Measurements from ENCODE around the gene THAP7.

The THAP7 gene

DNA sequence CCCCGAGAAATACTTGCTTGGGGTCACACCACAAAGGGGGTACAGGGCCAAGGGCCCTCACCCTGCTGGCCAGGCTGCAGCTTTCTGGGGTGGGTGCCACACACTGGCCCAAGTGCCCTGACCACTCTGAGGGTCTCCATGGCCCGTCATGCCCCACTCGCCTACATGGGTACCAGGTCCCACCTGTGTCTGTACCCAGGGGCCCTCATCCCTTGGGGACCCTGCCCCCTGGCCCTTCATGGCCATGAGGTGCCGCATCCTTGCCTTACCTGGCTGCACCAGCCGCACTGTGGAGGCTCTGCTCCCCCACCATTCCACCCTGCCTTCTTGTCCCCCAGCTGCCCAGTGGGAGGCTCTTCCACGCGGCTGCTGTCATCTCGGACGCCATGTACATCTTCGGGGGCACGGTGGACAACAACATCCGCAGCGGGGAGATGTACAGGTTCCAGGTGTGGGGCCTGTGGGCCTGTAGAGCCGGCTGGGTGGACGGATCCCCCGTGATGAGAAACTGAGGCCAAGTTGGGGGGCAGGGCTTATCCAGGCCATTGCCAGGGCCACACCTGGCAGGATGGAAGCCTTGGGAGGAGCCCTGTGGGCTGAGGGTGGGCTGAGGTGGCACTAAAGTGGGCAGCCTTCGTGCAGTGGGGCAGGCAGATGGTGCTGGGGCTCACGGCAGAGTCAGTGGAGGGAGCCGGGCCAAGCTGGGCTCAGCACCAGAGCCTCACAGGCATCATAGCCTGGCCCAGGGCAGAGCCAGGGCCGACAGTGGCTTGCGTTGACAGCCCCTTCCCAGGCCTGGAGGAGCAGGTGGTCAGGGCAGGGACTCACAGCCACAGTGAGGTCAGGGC is 9.2 kb downstream of the THAP7 start:
- DNase-seq = no peak

DNA sequence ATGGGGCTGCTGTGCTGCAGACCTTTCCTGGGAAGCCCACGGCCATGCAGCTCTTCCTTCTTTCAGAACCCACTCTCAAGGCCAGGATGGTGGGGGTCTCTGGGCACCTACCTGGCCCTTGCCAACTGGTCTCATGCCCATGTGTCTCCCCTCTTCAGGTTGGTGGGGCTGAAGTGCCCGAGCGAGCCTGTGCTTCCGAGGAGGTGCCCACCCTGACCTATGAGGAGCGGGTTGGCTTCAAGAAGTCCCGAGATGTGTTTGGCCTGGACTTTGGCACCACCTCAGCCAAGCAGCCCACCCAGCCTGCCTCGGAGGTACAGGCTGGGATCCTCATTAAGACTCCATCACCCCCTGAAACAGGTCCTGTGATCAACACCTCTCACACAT is 9.9 kb downstream of the THAP7 start:
- DNase-seq = no peak

DNA sequence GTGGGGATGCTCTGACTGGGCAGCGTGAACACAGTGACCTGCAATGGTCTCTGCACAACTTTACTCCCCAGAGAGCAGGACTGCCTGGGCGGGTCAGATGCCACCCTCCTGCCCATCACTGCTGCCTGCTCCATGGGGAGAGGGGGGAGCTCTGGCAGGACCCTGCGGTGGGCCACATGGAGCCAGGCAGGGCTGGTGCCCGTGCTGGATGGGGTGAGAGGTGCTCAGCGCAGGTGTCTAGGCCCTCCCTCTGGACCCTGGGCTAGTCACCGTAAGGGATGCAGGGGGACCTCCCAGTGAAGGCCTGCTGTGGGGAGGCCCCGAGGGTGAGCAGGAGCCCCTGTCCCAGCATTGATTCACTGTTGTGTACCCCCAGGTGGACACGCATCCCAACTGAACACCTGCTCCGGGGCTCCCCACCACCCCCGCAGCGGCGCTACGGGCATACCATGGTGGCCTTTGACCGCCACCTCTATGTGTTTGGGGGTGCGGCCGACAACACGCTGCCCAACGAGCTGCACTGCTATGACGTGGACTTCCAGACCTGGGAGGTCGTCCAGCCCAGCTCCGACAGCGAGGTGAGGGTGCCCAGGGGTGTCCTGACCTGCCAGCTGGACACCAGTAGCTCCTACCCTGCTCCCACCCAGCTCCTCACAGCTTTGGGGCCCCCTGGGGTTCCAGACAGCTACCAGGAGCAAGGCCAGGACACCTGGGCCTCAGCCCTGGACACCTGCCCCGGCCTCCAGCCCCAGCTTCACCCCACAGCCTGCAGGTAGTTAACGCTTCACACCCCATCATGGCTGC is 10.5 kb downstream of the THAP7 start:
- DNase-seq = no peak

DNA sequence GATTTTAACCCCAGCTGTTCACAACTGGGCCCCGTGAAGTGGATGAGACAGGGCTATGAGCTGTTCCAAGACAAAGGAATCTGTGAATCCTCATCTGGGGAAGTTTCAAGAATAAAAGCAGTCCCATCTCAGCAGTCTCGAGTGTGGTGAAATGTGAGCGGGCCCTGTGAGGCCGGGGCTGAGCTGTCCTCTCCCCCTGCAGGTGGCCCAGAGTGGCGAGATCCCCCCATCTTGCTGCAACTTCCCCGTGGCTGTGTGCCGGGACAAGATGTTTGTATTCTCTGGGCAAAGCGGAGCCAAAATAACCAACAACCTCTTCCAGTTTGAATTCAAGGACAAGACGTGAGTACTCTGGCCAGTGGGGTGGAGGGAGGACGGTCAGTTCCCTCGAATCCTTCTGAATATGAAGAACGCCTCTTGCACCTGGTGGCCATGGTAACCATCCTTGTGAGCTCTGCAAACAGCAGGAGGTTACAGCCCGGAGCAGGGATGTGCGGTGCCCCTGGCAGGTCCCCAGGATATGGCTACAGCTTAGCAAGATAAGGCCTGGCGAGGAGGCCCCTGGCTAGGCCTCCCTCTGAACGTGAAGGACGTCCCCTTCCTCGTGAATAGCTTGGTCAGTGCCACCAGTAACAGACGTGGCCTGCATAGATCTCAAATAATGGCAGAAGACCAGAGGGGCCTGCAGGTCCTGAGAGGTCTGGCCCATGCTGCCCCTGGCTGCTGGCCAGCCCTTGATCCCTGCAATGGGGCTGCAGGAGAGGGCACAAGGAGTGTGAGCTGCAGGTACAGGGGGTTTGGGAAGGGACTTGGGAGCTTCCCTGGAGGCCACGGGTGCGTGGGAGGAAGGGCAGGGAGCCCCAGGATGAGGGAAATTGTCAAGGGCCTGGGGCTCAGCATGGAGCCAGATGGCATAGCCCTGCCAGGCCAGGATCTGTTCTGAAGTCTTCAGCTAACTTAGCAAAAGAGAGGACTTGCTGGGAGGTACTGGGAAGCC is 11.4 kb downstream of the THAP7 start:
- no peak for DNase-seq

DNA sequence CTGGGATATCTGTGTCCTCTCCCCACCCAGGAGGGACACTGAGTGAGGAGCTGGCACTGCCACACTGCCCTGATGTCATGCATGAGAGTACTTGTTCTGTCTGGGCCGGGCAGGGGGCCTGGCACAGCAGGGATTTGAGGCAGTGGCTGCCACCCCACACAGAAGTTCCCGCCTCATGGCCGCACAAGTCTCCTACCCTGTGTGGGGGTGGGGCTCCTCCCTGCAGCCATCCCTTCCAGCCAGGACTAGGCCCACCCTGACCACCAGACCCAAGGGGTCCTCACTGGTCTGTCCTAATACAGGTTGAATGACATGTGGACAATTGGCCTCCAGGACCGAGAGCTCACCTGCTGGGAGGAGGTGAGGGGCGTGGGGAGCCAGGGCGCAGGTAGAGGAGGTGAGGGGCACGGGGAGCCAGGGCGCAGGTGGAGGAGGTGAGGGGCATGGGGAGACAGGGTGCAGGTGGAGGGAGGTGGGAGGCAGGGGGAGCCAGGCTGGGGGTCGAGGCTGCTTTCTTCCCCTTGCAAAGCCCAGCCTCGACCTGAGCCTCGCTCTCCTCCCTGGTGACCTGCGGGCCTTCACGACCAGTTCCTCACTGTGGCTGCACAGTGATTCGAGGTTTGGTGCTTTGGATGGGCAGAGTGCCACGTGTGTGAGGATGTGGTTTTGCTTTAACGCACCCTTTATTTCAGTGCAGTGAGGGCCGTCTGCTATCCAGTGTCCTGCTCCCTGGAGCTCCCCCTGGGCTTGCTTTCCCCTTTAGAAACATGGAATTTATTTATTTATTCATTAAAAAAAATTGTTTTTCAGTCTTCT is 12.4 kb downstream of the THAP7 start:
- DNase-seq = no peak

DNA sequence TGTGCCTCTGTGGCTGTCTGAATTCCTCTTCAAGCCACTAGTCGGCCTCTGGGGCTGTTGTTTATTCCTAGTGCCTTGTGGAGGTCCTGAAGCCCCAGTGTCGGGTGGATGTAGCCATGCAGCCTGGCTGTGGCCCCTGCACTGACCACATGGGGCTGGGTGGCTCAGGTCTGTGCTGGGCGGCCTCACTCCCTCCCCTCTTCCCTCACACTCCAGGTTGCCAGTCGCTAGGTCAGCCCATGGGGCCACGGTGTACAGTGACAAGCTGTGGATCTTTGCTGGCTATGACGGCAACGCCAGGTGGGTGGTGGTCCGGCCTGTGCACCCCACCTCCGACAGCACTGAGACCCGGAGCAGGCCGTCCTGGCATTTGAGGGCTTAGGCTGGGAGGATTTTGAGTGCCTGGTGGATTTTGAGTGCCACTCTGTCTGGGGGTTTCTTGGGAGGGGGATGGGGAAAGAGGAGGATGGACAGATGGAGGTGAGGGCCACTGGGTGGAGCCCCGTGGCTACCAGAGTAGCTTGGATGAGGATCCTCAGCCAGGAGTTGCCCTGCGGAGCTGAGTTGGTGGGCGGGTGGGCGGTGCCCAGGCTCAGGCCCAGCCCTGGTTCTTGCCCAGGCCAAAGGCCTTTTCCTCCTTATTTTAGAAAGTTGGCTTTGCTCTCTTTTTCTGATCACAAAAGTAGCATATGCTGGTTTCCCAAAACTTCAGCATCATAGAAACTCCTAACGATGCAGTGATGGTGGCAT is 13.2 kb downstream of the THAP7 start:
- no peak for DNase-seq

DNA sequence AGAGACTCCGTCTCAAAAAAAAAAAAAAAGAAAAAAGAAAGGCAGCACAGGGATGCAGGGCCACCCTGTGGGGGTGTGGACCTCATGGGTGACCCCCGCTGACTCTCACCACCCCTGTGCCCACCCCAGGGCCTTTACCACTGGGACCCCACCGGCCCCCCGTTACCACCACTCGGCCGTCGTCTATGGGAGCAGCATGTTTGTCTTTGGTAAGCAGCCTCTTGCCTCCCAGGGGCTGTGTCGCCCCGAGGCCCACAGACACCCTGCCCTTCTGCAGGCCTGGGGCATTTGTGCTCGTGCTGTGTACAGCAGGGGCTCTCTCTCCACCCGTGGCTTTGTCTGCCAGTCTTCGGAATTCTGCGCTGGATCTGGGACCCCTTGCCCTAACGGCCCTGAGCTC is 14.5 kb downstream of the THAP7 start:
- DNase-seq = no peak

DNA sequence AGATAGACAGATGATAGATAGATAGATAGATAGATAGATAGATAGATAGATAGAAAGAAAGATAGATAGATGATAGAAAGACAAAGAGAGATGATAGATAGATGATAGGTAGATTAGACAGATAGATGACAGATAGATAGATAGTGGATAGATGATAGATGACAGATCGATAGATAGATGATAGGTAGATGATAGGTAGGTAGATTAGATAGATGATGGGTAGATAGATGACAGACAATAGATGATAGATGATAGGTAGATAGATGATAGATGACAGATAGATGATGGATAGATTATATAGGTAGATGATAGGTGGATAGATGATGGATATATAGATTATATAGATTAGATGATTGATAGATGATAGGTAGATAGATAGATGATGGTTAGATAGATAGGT is 15.6 kb downstream of the THAP7 start:
- no peak for DNase-seq

DNA sequence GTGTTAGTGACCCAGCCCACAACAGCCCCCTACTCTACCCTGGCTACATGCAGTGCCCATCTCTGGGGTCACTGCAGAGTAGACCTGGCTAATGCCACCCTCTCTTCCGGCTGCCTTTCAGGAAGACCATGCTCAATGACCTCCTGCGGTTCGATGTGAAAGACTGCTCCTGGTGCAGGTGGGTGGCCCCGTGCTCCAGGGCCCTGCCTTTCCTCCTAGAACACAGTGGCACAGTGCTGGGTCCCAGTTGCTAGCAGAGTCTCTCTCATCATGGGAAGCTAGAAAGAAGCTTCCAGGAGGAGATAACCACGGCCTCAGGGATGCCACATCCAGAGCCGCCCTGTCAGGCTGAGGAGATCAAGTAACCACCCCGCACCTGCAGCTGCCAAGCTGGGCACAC is 16.2 kb downstream of the THAP7 start:
- DNase-seq = no peak

DNA sequence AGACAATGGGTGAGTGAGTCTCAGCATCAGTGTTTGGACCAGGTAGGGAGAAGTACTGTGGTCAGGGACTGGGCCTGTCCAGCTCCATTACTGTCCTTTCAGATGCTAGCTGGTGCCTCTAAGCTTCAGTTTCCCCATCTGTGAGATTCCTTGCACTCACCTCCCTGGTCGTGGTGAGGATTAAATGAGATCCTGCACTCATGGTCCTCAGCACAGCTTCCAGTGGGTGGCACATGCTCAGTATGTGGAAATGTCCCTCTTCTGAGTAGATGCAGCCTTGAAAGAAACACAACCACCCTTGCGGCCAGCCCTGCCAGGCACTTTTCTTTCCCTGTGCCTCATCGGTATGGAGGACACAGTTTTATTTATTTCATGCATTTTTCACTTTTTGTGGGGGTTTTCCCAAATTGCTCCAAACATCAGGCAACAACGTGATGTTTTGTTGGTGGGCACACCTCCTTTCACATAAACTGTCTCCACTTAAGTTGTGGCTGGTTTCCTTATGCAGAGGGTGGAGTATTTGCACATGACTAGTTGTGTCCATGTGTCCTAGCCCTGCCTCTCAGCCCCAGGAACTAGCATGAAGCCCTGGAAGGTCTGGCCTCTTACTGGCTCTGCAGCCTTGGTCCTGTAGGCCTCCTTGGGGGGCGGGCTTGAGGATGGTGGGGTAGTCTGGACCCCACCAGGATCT is 18.7 kb downstream of the THAP7 start:
- no peak for DNase-seq

DNA sequence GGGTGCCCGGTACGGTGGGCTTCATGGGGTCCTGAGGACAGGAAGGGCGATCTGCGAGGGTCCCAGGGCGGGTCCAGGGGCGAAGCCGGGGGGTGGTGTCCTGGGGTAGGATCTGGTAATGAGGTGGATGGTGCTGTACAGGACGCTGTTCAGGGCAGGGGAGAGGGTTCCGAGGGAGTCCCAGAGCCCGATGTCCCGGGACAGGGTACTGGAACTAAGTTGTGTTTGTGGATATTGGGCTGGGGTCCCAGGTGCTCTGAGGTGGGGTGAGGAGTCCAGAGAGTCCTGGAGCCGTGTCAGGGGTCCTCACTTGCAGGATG is 19.4 kb downstream of the THAP7 start:
- DNase-seq = no peak

DNA sequence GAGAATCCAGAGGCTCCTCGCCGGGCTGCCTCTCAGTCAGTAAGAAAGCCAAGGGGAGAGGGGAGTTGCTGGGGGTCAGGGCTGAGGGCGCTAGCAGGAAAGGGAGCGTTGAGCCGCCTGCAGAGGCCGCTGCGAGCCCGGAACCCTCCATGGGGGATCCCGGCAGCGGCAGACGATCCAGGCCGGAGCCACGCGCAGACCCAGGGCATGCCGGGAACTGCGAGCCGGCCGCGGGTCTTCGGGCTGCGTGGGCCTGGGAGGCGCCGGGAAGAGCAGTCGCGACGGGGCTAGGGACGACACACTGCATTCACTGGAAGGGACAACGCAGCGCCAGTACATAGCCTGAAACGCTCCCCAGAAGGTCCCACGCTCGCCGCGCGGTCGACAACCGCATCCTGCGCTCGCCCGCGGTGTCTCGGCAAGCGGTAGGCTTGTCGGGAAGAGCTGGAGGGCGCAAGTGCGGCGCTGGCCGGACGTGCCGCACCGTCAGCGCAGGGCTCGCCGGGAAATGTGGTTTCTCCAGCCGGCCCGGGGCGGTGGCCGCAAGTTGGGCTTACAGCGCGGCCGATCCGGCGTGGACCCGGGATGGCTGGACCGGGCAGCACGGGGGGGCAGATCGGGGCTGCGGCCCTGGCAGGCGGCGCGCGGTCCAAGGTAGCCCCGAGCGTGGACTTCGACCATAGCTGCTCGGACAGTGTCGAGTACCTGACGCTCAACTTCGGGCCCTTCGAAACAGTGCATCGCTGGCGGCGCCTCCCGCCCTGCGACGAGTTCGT is 19.9 kb downstream of the THAP7 start, which contains the start of gene LZTR1:
TSS of gene LZTR1 (plus strand) at position 511 of the 776 bp plus-strand sequence. CDS start at position 586, 75 bp downstream.
- DNase-seq = peak; percentile 65

DNA sequence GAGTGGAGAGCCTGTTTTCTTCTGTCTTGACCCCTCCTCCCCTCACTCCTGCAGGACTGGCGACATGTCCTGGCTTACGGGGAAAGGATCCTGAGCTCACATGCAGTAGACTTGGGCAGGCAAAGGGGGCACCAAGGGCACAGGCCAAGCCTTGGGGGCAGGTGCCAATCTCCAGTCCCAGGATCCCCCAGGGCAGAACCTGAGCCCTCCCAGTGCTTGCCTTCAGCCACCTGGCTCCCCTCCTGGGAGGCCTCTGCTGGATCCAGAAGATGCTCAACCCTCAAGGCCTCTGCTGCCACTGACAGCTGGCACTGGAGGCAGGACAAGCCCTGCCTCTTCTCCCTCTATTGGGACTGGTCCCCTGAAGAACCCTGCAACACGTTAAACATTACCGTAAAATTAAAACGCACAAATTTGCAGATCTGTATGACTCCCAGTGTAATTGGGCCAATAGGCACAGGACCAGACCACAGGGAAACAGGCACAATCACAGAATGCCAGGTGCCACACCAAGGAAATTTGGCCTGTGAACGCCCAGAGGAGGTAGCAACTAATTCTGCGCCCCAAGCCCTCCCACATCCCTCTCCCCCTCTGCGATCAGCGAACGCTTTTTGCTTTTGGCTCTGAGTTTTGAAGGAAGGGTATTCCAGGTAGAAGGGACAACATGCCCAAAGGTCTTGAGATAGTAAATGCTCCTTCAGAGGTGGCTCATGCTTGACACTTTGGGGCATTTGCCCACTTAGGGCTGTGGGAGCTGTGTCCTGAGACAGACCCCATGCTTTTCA is 20.8 kb downstream of the THAP7 start:
- DNase-seq = no peak

DNA sequence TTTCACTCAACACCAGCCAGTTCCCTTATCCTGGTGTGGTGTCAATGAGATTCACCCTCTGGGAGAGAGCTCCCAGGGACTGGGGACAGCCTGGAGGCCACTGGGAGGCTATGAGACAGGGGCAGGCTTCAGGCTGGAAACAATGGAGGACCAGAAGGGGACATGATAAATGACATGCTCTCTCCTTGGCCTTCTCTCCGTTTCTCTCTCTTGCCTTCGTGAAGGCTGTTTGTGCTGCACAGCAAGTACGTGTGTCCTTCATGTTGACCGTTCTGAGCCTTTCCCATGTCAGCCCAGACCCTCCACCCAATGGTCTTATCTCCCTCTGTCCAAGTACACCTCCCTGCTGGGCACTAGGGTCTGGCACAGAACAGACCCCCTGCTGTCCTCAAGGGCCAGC is 21.4 kb downstream of the THAP7 start:
- DNase-seq = no peak

DNA sequence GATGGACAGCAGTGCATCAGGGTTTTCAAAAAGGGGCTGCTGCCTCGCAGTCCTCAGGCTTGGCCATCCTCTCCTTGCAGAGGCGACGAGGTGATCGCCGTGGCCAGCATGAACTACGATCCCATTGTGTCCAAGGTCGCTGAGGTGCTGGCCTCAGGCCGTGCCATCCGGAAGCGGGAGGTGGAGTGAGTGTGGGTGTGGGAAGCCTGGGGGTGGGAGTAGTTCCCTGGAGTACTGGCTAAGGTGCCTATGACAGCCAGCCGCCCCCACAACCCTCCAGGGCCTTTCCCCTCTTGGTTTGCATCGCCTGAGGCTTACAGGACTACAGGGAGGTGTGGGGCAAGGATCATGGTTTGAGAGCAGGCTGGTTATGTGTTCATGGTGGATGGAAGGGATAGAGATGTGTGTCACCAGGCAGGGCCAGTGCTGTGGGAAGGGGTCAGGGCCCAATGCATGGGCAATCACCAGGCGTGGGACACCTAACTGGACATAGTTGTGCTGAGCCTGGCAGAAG is 21.9 kb downstream of the THAP7 start:
- no peak for DNase-seq

DNA sequence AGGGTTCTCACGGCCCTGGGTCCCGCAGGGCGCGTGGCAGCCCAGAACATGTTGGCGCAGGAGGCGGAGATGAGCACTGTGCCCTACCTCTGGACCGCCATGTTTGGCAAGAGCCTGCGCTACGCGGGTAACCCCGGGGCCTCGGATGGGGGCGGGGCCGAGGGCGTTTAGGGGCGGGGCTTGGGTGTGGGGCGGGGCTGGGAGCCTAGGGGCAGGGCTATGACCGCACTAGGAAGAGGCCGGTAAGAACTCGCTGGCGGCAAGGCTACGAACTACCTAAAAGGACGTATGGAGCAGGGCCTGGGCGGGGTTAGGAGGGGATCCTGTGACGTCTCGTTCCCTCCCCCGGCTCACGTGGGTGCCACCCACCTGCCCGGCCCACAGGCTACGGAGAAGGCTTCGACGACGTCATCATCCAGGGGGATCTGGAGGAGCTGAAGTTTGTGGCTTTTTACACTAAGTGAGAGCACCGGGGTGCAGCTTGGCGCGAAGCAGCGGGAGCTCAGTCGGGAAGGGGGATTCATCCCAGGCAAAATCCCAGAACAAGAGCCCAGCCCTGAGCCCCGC is 22.6 kb downstream of the THAP7 start:
- peak; percentile 23 for DNase-seq

DNA sequence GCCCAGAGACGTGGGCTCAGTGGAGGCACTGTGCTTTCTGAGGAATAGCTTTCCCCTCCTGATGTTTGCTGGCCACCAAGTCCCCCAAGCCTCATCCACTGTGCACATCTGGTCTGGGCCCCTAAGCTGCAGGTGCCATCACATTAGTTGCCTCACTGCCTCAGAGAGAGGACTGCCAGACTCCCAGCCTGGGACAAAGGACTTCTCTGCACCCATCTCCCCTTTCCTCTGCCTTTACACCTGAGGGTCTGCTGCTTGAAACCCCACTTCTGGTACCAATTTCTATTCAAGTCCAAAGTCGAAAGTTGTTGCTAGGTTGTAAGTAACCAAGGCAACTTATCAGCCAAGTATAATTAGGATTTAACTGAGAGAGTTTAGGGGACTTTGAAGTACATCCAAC is 23.5 kb downstream of the THAP7 start:
- no peak for DNase-seq

DNA sequence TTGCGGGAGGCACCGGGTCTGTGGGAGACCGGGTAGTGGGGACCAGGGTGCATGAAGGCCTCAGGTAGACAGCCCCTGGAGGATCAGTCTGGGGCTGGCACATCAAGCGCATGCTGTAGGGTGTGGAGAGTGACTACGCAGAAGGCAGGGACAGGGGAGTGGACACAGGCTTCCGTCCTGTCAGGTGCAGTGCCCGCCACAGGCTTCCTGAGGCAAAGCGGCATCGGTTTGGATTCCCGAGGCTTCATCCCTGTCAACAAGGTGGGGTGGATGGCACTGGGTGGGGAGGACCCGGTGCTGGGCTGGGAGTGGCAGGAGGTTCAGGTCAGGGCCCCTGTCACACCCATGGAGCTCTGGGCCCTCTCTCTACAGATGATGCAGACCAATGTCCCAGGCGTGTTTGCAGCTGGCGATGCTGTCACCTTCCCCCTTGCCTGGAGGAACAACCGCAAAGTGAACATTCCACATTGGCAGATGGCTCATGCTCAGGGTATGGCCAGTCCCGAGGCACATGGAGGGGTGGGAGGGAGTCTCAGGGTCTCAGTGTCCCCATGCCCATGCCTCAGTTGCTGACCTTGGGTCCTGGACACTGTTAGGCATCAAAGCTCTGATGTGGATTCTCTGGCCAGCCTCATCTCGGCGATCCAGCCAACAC is 24.3 kb downstream of the THAP7 start:
- no peak for DNase-seq

Measured in activated effector memory CD4-positive, alpha-beta T cell treated with Interleukin-2 at 50 U/mL for 16 hours (primary cell).